ENCODE data around the gene PLAAT3. TPM values are rescaled to one million over a fixed set of nuclear protein-coding genes. Genes with fewer than 3 reads are reported as not detected.
"Not testable (repeated sequence)": the region's sequence is repeated elsewhere in the genome, so short reads cannot be mapped to it uniquely, and the experiment has no call there.

PLAAT3 gene
- total RNA-seq, 1 donor from 2014 or later = 59.1 TPM

- DNase-seq = no peak
Measured at GRCh38 chr11:63564784-63565350, 49.4 kb downstream of the PLAAT3 start.

GRCh38 chr11:63564056-63564774, 50.0 kb downstream of the PLAAT3 start:
- DNase-seq = no peak

- no peak for DNase-seq
Measured at GRCh38 chr11:63563201-63564055, 50.8 kb downstream of the PLAAT3 start, which contains the start of gene PLAAT2. Gene PLAAT2 (minus strand): TSS chr11:63563379. CDS start chr11:63563324, 55 bp downstream.

- no peak for DNase-seq
Measured at GRCh38 chr11:63560506-63561180, 53.6 kb downstream of the PLAAT3 start.

GRCh38 chr11:63558459-63559157, 55.6 kb downstream of the PLAAT3 start:
- DNase-seq = no peak

- DNase-seq = no peak
Measured at GRCh38 chr11:63557570-63557969, 56.7 kb downstream of the PLAAT3 start.

GRCh38 chr11:63556404-63557013, 57.7 kb downstream of the PLAAT3 start:
- DNase-seq = no peak

GRCh38 chr11:63554877-63555223, 59.4 kb downstream of the PLAAT3 start:
- DNase-seq = no peak

GRCh38 chr11:63553759-63554158, 60.5 kb downstream of the PLAAT3 start:
- DNase-seq = no peak

- no peak for DNase-seq
Measured at GRCh38 chr11:63552921-63553320, 61.3 kb downstream of the PLAAT3 start.

GRCh38 chr11:63551889-63552266, 62.4 kb downstream of the PLAAT3 start:
- DNase-seq = no peak

- DNase-seq = no peak
Measured at GRCh38 chr11:63551091-63551888, 62.9 kb downstream of the PLAAT3 start.

- DNase-seq = not testable (repeated sequence)
Measured at GRCh38 chr11:63550156-63550700, 64.0 kb downstream of the PLAAT3 start.

GRCh38 chr11:63549411-63549810, 64.8 kb downstream of the PLAAT3 start:
- no peak for DNase-seq

GRCh38 chr11:63548178-63548577, 66.1 kb downstream of the PLAAT3 start:
- no peak for DNase-seq

GRCh38 chr11:63547061-63547460, 67.2 kb downstream of the PLAAT3 start:
- no peak for DNase-seq

GRCh38 chr11:63543711-63544110, 70.5 kb downstream of the PLAAT3 start:
- no peak for DNase-seq

GRCh38 chr11:63542506-63542905, 71.7 kb downstream of the PLAAT3 start:
- DNase-seq = not testable (repeated sequence)

GRCh38 chr11:63537293-63538101, 76.7 kb downstream of the PLAAT3 start:
- DNase-seq = peak; percentile 8
